ENCODE results near the gene MORN1.

MORN1 gene

DNA sequence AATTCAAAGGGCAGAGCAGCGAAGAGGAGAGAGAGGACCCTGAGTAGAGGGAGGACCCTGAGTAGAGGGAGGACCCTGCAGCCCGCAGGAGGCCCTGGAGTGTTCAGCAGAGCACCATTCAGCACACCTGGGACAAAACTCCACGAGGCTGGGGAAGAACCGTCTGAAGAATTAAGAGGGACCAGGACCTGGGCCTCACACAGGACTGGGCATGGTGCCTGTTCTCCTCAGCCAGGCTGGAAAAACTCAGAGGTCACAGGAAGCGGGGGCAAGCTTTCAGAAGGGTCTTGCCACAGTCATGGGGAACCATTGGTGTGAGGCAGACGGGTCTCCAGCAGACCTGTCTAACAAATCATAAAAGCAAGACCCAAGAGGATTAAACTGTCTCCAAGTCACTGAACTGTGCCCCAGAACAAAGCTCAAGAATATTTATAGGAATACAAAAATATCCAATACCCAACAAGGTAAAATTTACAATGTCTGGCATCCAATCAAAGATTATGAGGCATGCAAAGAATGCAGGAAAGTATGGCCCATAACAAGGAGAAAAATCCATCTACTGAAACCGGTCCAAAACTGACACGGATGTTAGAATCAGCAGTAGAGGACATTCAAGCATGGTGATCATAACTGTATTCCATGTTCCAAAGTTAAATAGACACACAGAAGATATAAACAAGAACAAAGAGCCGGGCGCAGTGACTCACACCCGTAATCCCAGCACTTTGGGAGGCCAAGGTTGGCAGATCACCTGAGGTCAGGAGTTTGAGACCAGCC, 30.6 kb downstream of the MORN1 start:
- H3K27ac ChIP-seq = no peak overlapping the region
- TF ChIP-seq, protein P1, sequence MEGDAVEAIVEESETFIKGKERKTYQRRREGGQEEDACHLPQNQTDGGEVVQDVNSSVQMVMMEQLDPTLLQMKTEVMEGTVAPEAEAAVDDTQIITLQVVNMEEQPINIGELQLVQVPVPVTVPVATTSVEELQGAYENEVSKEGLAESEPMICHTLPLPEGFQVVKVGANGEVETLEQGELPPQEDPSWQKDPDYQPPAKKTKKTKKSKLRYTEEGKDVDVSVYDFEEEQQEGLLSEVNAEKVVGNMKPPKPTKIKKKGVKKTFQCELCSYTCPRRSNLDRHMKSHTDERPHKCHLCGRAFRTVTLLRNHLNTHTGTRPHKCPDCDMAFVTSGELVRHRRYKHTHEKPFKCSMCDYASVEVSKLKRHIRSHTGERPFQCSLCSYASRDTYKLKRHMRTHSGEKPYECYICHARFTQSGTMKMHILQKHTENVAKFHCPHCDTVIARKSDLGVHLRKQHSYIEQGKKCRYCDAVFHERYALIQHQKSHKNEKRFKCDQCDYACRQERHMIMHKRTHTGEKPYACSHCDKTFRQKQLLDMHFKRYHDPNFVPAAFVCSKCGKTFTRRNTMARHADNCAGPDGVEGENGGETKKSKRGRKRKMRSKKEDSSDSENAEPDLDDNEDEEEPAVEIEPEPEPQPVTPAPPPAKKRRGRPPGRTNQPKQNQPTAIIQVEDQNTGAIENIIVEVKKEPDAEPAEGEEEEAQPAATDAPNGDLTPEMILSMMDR (IDR thresholded peaks at IDR 0.05) = no peak
- no peaks in the 10 kb centered on the region for H3K27me3 ChIP-seq

DNA sequence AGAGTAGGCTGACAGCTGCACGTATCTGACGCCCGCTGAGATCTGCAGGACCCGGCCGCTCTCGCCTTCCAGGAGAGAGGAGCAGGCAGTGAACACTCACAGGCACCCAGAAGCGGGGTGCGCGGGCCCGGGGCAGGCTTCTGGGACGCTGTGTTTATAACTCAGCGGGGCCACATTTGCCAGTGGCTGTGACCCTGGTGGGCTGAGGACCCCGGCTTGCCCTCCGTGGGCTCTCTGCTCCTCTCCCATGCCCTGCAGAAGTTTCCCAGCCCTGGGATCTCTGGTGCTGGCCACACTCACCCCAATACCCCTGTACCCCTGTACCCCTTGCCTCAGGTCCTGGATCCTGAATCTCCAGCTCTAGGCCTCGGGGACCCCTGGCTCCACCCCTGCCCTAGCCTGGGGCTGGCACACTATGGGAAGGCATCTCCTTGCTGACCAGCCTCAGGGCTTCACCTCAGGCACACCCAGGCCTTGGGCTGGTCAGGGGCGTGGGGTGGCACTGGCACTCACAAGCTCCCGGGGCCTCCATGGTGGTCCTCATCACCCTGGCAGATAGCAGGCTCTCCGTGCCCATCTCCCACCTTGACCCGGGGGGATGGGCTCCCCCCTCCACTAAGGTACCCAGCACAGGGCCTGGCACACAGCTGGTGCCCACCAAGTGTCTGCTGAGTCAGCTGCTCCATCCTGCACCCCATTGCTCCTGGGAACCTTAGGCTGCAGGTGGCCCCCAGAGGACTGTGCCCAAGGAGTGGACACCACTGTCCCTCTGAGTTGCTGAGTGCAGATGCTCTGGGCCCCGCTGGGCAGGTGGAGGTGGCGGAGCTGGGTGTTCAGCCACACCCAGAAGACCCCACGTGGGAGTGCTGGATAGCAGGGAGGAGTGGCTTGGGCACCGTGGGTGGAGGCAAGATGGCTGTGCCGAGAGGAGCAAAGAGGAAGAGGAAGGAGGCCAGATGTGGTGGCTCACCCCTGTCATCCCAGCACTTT, 32.4 kb downstream of the MORN1 start:
- no peak overlapping the region for H3K4me3 ChIP-seq (ENCODE audit: low read depth in 1 of 2, low read length in 1 of 2)

More for the DNA sequence above, 30.6 kb downstream of the MORN1 start:
- Histone ChIP-seq H3K36me3 (no peaks in the 10 kb centered on the region), H3K4me1 (ENCODE audit: control insufficient read depth in 1 of 2, insufficient read depth in 1 of 2, low read depth in 1 of 2, low read length in 1 of 2) (no peaks in the 10 kb centered on the region), H3K4me3 (ENCODE audit: low read depth in 1 of 2, low read length in 1 of 2) (no peak overlapping the region), H3K9me3 (no peaks in the 10 kb centered on the region)

DNA sequence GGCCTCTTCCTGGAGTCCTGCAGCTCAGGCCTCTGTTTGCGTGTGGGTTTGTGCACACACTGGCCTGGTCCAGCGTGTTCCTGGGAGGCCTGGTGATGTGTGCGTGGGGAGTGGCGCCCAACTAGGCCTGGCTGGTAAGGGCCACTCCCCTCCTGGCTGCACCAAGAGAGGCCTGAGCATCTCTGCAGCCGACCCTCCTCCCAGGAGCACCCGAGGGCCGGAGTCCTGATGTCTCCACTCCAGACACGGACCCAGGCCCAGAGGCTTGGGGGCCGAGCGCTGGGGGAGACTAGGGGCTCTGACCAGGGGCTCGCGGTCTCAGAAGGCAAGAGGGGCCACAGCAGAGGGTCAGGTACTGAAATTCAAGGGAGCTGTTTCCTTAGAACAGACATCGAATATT, 33.3 kb downstream of the MORN1 start:
- Histone ChIP-seq H3K27ac (no peak overlapping the region), H3K27me3 (no peaks in the 10 kb centered on the region), H3K36me3 (no peaks in the 10 kb centered on the region), H3K4me1 (ENCODE audit: control insufficient read depth in 1 of 2, insufficient read depth in 1 of 2, low read depth in 1 of 2, low read length in 1 of 2) (no peaks in the 10 kb centered on the region), H3K4me3 (ENCODE audit: low read depth in 1 of 2, low read length in 1 of 2) (no peak overlapping the region), H3K9me3 (no peaks in the 10 kb centered on the region)
- TF ChIP-seq, protein P1 (IDR thresholded peaks at IDR 0.05) = no peak

More for the DNA sequence above, 32.4 kb downstream of the MORN1 start:
- no peaks in the 10 kb centered on the region for H3K27me3 ChIP-seq
- no peaks in the 10 kb centered on the region for H3K4me1 ChIP-seq (ENCODE audit: control insufficient read depth in 1 of 2, insufficient read depth in 1 of 2, low read depth in 1 of 2, low read length in 1 of 2)
- TF ChIP-seq, protein P1 (IDR thresholded peaks at IDR 0.05) = no peak
- H3K9me3 ChIP-seq = no peaks in the 10 kb centered on the region
- H3K36me3 ChIP-seq = no peaks in the 10 kb centered on the region
- no peak overlapping the region for H3K27ac ChIP-seq

DNA sequence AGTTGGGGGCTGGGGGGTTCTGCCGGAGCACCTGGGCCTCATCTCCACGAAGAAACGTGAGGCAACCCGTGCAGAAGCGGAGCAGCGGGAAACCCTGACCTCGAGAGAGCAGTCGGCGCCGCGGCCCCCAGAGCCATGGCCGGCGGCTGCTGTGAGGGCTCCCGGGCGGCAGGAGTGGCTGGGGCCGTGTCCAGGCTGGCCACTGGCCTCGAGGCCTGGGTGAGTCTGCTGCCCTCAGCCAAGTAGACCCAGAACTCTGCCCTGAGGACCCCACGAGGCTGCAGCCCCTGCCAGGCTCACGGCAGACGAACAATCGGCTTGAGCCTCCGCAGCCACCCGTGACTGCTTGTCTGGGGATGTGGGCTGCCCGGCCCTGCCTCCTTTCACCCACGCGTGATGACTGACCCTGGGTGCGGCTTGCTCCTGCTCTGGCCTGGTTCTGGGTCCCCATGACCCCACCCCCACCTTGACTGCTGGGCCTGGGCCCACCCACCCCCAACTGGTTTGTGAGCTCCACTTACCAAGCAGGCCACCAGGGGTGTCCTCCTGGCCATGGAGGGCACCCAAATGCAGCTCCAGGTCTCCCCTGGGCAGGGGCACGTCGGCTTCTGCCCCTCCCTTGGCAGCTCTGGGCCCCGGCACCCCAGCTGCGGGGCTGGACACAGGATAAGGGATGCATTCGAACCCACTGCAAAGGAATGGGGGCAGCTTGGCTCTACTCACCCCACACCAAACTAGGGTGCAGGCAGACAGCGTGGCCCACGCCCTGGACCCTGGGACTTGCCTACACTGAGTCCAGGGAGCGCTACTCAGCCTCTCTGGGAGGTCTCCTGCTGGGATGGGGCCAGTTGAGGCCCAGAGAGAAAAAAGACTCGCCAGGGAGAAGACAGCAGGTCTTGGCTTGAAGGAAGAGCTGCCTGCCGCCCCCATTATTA, 34.2 kb downstream of the MORN1 start:
- Histone ChIP-seq H3K4me1 (ENCODE audit: control insufficient read depth in 1 of 2, insufficient read depth in 1 of 2, low read depth in 1 of 2, low read length in 1 of 2) (no peaks in the 10 kb centered on the region), H3K27me3 (no peaks in the 10 kb centered on the region), H3K9me3 (no peaks in the 10 kb centered on the region), H3K4me3 (ENCODE audit: low read depth in 1 of 2, low read length in 1 of 2) (no peak overlapping the region), H3K27ac (no peak overlapping the region), H3K36me3 (no peaks in the 10 kb centered on the region)
- TF ChIP-seq, protein P1 (IDR thresholded peaks at IDR 0.05) = no peak

DNA sequence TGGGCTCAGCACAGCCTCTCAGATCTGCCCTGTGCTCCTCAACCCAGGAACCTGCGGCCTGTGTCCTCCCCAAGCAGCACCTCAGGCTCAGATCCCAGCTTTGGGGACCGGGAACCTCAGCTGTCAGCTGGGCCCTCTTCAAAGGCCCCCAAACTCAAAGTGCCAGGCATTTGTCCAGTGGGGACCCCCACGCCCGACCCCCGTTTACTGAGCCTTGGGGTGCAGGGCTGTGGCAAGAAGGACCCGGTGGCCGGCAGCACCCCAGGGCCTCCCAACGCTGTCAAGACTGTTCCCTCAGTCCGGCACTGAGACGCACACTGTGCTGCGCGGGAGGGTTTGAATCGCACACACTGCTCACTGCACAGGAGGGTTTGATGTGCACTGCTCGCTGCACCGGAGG, 35.0 kb downstream of the MORN1 start:
- Histone ChIP-seq H3K27me3 (no peaks in the 10 kb centered on the region), H3K9me3 (no peaks in the 10 kb centered on the region), H3K36me3 (no peaks in the 10 kb centered on the region), H3K4me1 (ENCODE audit: control insufficient read depth in 1 of 2, insufficient read depth in 1 of 2, low read depth in 1 of 2, low read length in 1 of 2) (no peaks in the 10 kb centered on the region), H3K4me3 (ENCODE audit: low read depth in 1 of 2, low read length in 1 of 2) (no peak overlapping the region), H3K27ac (no peak overlapping the region)
- TF ChIP-seq, protein P1 (IDR thresholded peaks at IDR 0.05) = no peak
